GM18951 (cell line): ENCODE data around the gene TIGD1.

ENCODE experiments used
- POLR2A ChIP-seq: IDR thresholded peaks from 4 replicates; pipeline ENCODE4 v1.6.1; 2011; ENCODE audit warnings: mild to moderate bottlenecking; ENCODE audit not compliant: insufficient read length, insufficient read depth; ENCODE audit errors: extremely low read depth
- in situ Hi-C: fragments of 300-500 bp; cut with MboI; formaldehyde crosslinking; loops from one replicate; pipeline ENCODE4 v1.12.0; 2022; ENCODE audit warnings: low sequenced_read_pairs, mixed read lengths, inconsistent platforms; ENCODE audit not compliant: unreplicated experiment

The TIGD1 gene

DNA sequence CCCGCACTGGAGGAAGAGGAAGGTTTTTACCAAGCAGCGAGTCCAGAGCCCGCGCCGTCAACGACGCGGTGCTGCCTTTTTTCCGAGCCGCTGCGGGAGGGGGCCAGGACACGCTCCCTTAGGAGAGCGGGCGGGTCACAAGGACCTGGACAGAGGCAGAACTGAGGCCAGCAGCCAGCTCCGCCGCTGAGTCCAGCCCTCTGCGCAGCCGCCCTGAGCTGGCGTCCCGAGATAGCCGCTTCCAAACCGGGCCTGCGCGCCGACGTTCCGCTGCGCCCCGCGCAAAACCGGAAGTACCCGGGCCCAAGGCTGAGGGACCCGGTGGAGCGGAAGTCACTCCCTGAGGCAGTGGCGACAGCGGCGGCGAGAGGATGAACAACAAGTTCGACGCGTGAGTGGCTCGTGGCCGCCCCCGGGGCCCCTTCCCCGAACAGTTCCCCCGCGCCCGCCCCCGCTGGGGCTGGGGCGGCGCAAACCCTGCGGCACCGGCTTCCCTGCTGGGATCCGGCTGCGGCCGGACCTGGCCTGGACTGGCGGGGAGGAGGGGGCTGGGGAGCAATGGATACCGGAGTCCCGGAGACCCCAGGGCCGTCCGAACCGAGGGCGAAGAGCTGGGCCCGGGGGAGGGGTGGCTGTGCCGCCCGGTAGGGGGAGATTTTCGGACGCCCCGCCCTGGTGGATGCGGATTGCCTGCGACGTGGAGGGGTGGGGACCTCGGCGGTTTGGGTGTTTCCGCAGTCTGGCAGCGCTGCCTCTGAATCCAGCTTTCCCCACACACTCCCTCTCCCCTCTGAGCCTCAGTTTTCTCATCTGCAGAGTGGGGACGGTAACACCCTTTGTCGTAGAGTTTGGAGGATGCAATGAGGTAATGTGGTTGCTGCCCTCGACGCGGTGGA is at the start of gene TIGD1, which contains the start of gene EIF4E2:
Gene TIGD1, minus strand, starts transcription at position 204 of the 896 bp plus-strand sequence. CDS start 675 bp downstream, outside the sequence.
Gene EIF4E2, plus strand, starts transcription at position 336 of the 896 bp plus-strand sequence. Its CDS starts 36 bp downstream, at position 372.
- TF ChIP-seq POLR2A: peak; percentile 96

GRCh38 chr2:232598293-232598692 is 47.9 kb upstream of the TIGD1 start:
- in situ Hi-C loops: no loop called here
- no peak for TF ChIP-seq POLR2A

More for the DNA sequence above, at the start of gene TIGD1, which contains the start of gene EIF4E2:
- in situ Hi-C loops: no loop called here

GRCh38 chr2:232597362-232598079 is 47.2 kb upstream of the TIGD1 start:
- in situ Hi-C loops: no loop called here
- no peak for TF ChIP-seq POLR2A

GRCh38 chr2:232593982-232594381 is 43.6 kb upstream of the TIGD1 start:
- in situ Hi-C loops: no loop called here
- TF ChIP-seq POLR2A: no peak

DNA sequence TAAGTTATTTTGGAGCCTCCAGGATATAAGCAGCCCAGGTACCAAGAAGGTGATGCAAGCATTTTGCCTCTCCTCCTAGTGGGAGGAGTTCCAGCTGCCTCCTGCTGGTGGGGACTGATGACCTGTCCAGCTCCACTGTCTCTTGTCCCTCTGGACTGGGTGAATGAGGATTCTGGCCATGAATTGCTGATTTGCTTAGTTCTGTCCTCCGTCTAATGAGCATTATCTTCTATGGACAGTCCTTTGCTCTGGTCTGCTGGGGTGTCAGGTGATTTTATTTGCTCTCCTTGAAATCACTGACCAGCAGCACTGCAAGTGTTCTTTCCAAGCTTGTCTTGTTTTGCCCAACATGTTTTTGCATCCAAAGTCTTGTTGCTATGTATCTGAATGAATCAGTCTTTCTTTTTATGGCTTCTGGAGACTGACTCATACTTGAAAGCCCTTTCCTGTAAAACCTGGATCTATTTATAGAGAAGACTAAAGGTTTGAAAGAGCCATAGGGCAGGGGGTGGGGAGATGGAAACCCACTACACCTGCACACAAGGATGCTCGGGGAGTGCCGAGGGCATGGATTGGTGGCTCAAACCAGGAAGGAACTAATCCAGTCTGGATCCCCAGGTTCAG is 42.5 kb upstream of the TIGD1 start:
- no peak for TF ChIP-seq POLR2A
- in situ Hi-C loops: no loop called here

- TF ChIP-seq POLR2A: no peak
- in situ Hi-C loops: no loop called here
Measured at GRCh38 chr2:232588680-232589585, 38.6 kb upstream of the TIGD1 start.

DNA sequence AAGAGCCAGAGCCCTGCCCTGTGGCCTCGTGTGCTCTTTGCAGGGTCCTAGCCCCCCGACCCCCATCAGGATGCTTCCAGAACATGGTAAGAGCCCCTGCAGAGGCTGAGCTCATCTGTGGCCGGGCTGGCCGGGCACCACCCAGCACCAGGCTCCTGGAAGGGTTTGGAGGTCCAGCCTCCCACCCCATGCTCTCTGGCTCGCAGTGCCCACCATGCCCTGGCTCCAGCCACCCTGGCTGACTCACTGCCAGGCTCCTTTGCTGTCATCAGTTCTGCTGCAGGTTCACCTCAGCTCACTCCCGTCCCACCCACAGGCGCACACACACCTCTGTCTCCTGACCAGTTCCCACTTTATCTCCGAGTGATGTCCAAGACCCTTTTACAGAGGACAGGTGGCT is 37.7 kb upstream of the TIGD1 start:
- TF ChIP-seq POLR2A: no peak
- in situ Hi-C loops: no loop called here

- no peak for TF ChIP-seq POLR2A
- in situ Hi-C loops: no loop called here
Measured at GRCh38 chr2:232587512-232587911, 37.2 kb upstream of the TIGD1 start.

DNA sequence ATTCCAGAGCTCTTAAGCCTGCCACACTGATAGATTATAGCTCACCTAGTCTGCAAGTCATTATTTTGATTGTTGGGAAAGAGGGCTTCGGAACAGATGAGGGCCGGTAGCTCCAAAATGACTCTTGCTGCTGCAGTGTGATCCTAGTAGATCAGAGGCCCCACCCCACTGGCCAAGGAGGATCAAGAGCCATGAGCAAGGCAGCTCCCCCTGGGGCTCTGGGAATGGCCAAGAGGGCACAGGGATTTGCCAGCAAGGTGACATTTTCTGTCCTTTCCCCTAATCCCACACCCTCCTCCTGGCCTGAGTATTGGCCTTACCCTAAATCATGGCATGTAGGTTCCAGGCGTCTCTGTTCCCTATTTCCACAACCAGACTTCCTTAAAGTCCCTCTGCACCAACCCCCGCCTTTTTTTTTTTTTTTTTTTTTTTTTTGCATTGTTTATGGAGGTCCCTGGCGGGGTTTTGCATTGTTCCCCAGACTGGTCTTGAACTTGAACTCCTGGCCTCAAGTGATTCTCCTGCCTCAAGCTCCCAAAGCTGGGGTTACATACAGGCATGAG is 36.7 kb upstream of the TIGD1 start:
- in situ Hi-C loops: no loop called here
- no peak for TF ChIP-seq POLR2A

GRCh38 chr2:232584238-232584637 is 33.9 kb upstream of the TIGD1 start:
- in situ Hi-C loops: no loop called here
- TF ChIP-seq POLR2A: no peak

GRCh38 chr2:232581725-232582124 is 31.4 kb upstream of the TIGD1 start:
- TF ChIP-seq POLR2A: no peak

DNA sequence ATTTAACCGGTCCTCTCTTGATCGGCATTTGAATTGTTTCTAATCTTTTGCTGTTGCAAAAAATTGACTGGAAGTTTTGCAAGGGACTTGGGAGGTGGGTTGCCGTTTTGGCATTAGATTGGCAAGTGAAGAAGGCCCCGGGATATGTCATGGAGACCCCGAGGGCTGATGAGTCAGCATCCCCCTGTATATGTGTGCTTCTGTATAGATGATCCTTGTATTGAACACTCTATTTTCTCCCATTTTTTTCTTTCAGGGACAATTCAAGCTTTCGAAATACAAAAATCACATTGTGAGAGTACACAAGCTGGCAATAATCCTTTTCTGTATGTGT is 30.3 kb upstream of the TIGD1 start:
- in situ Hi-C loops: no loop called here
- TF ChIP-seq POLR2A: no peak

More at GRCh38 chr2:232581725-232582124, 31.4 kb upstream of the TIGD1 start:
- in situ Hi-C loops: no loop called here
